ENCODE results near the gene ZC3H4.

DNA sequence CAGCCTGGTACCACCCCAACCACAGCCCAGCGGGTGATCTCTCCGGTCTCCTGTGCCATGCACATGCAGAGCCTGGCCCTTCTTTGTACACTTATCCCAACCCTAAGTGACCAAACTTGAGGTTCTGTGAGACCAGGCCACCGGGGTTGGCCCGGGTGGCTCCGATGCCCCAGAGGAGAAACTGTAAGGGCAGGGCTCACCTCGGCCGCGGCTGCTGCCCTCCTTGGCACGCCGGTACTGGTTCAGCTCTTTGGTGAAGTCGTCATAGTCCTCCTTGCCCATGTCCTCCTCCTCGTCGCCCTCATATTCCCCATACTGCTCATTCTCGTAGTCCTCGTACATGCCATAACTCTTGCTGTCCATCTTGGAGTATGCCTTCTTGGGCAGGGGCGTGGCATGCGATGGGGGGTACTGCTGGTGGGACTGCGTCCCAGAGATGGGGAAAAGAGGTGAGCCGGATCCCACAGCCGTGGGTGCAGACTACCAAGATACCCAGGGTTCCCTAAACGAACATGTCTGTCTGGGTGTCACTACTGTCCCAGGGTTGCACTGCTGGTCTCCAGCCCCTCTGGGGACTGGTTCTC, 23.7 kb downstream of the ZC3H4 start:
- TF ChIP-seq, protein P1, sequence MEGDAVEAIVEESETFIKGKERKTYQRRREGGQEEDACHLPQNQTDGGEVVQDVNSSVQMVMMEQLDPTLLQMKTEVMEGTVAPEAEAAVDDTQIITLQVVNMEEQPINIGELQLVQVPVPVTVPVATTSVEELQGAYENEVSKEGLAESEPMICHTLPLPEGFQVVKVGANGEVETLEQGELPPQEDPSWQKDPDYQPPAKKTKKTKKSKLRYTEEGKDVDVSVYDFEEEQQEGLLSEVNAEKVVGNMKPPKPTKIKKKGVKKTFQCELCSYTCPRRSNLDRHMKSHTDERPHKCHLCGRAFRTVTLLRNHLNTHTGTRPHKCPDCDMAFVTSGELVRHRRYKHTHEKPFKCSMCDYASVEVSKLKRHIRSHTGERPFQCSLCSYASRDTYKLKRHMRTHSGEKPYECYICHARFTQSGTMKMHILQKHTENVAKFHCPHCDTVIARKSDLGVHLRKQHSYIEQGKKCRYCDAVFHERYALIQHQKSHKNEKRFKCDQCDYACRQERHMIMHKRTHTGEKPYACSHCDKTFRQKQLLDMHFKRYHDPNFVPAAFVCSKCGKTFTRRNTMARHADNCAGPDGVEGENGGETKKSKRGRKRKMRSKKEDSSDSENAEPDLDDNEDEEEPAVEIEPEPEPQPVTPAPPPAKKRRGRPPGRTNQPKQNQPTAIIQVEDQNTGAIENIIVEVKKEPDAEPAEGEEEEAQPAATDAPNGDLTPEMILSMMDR (conservative IDR thresholded peaks at IDR 0.05), result no peak
- no peak for TF ChIP-seq EZH2 (IDR thresholded peaks at IDR 0.05; ENCODE audit: low read depth)

All from PC-9 (cell line).